GM19372 (cell line): ENCODE data around the gene WDFY3.
"Not testable (repeated sequence)": the region's sequence is repeated elsewhere in the genome, so short reads cannot be mapped to it uniquely, and the experiment has no call there.

Experiments used
- ATAC-seq: cut with Tn5 transposase; IDR thresholded peaks from one replicate; pipeline ENCODE4 v1.9.1; 2021; ENCODE audit warnings: mild to moderate bottlenecking, low read depth, moderate library complexity; ENCODE audit not compliant: unreplicated experiment

Gene WDFY3

DNA sequence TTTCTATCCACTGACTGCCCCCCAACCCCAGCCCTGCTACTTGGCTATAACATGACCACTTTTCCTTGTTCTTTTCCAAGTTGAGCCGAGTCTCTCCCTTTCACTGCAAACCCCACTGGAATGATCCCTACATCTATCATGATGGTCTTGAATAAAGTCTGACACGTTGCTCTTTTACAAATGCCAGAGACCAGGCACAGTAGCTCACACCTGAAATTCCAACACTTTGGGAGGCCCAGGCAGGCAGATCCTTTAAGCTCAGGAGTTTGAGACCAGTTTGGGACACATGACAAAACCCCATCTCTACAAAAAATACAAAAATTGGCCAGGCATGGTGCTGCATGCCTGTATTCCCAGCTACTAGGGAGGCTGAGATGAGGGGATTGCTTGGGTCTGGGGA lies 100.9 kb downstream of the WDFY3 start:
- no peak for ATAC-seq

DNA sequence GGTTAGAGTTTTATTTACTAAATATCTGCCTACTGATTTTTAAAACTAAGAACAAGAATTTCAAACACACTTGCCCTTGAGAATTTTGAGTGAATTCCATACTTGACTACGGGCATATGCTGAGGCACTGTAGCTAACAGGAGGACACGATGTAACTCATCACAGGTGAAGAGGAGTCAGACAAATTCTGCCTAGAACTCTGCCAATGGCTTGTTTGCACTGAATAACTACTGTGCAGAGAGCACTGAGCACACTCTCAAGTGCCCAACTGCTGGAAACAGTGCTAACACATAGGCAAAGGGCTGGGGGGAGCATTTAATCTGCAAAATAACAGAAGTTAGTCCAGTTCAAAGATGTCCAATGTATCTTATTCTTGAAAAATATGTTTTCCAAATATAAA lies 104.4 kb downstream of the WDFY3 start:
- no peak for ATAC-seq

DNA sequence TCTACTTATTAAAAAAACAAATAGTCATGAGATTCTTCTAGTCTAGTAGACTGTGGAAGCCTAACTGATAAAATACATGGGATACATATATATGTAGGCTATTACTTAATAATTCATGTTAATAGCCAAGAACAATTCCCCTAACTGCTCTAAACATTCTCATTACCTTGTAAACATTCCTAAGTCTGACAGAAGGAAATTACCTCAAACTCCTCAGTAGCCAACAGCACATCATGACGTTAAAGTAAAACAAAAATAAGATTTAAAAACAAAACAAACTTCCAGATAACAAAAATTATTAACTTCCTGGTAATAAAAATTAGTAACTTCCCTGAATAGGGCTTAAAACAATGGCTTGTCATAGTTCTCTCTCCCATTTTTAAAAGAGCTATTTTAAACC lies 109.2 kb downstream of the WDFY3 start:
- ATAC-seq: no peak

DNA sequence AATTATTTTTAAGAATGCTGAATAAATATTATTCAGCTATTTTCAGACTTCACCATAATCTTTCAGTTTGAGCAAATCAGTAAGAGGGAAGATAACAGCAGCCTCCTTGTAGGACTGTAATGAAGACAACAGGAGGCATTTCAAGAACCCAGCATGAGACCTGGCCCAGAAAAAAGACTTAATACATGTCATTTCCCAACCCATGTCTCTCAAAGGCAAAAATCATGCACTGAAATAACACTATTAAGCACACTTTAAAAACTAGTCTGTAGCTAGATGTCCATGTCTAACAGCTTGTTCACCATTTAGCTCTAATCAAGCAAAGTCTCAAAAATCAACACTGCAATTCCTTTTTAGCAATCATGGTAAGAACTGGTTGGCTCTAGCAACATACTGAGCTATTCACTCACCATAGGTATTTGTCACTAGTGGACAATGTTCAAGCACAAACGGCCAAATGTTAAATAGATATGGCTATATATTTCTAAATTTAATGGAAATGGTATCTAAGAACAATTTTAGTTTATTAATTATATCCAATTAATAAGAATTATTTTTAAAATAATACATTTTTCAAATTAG lies 109.9 kb downstream of the WDFY3 start:
- ATAC-seq: no peak

DNA sequence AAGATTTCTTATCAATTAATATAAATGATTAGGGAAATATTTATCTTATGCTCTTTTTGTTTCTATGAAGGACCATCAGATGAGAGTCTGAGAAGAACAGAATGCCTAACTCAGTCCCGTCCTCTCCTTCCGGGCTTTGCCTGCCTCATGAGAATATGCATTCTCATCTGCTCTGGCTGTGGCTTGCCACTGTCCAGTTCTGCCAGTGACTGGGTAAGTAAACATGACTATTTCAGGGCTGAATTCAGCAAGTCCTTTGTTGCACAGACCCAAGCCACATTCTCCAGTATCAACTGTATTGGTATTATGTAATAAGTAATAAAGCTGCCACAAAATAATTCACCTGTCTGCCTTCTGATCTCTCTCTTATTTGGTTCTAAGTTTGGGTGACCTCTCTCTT lies 110.7 kb downstream of the WDFY3 start:
- ATAC-seq: no peak

- no peak for ATAC-seq
These were observed 114.4 kb downstream of the WDFY3 start for GRCh38 chr4:84852081-84852480.

GRCh38 chr4:84849051-84849640 lies 117.3 kb downstream of the WDFY3 start:
- no peak for ATAC-seq

DNA sequence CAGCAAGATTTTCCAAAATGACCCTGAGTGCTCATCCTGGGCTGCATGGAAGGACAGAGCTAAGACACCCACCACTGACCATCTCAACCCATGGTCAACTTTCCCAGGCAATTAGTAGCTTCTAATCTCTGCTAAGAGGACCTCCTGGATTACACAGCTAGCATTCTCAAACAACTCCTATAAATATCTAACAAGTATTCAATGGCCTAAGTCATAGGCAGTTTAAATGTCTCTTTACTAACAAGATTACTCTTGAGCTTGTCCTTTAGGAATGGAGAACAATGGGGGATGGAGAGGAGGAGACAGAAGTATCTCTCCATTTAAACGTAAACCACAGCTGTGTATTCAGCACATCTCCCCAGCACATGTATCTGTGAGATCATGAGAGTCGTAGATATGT lies 118.1 kb downstream of the WDFY3 start:
- no peak for ATAC-seq

DNA sequence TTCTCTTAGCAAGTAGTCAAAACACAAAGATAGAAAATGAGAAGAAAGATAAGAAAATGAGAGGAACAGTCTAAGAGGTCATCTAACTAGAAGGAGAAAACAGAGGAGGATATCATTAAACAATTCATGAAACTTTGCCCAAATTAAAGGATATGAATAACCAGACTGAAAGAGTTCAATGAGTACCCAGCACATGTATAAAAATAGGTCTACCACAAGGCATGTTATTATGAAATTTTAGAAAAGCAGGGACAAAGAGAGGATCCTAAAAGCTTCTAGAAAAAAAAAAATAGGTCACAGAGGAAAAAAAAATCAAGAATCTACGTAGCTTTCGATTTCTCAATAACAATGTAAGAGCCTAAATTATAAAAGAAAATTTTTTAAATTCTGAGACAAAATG lies 118.5 kb downstream of the WDFY3 start:
- ATAC-seq: no peak

DNA sequence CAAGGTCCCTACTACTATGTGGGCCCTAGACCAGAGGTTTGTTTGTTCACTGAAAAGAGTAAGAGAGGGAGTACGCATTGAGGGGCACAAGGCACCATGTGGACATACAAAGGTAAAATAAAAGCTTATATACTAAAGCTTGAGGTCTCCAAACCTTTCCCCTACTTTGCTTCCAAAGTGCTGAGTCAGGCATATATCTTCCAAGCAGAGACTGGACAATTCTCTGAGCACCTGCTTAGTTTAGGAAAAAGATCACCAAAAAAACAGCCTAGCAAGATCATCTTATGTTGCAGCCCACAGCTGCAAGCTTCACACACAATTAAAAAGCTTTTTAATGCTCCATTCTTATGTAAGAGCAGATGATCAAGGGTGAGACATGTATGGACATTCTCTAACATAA lies 119.5 kb downstream of the WDFY3 start:
- ATAC-seq: no peak

DNA sequence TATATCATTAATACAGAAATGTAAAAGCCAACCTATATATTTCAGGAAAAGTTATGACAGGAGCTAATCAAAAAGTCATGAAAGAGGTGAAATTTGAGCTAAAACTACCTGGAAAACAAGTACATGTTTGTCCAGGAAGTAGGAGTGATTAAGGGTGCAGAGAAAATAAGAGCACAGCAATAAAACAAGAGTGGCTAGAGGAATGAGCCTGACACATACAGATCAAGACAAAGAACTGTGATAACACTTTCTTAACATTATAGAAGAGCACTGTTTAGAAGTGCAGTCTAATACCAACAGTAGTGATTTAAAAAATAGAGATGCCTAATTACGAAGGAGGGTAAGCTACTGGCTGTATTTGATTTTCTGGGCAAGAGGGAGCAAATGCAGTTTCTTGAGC lies 125.1 kb downstream of the WDFY3 start:
- no peak for ATAC-seq

- no peak for ATAC-seq
These were observed 128.7 kb downstream of the WDFY3 start for GRCh38 chr4:84837751-84838150.

DNA sequence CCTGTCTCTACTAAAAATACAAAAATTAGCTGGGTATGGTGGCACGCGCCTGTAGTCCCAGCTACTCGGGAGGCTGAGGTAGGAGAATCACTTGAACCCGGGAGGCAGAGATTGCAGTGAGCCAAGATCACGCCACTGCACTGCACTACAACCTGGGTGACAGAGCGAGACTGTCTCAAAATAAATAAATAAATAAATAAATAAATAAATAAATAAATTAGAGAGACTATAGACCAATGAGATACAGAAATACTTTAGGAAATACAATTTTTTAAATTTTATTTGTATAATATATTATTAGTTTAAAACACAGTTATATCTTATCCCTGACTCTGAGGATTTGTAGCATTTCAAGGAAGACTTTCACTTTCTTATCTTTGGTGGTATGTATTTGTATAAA lies 136.9 kb downstream of the WDFY3 start:
- ATAC-seq: not testable (repeated sequence)

- ATAC-seq: no peak
These were observed 139.8 kb downstream of the WDFY3 start for GRCh38 chr4:84826681-84827080.

DNA sequence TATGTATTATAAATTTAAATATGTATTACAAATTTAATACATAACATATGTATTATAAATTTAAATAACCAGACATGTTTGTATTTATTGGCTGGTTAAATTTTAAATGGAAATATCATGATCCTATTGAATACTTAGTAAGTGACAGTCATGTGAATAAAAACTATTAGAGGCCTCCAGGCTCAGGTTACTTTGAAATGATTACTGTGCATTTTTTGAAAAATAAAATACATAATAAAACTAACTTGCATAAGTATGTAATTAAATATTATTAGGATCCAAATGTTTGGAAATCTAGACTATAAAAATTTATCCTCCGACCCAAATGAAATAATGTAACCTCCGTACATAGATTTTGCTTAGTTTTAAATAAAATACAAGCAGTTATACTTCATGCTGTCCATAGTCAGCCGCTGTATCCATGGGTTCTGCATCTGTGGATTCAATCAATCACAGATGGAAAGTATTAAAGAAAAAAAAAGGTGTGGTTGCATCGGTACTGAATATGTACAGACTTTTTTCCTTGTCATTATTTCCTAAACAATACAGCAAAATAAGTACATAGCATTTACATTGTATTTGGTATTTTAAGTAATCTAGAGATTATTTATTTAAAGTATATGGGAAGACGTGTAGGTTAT lies 140.7 kb downstream of the WDFY3 start:
- ATAC-seq: no peak

GRCh38 chr4:84821064-84821463 lies 145.4 kb downstream of the WDFY3 start:
- ATAC-seq: no peak

- no peak for ATAC-seq
These were observed 152.3 kb downstream of the WDFY3 start for GRCh38 chr4:84814094-84814750.

DNA sequence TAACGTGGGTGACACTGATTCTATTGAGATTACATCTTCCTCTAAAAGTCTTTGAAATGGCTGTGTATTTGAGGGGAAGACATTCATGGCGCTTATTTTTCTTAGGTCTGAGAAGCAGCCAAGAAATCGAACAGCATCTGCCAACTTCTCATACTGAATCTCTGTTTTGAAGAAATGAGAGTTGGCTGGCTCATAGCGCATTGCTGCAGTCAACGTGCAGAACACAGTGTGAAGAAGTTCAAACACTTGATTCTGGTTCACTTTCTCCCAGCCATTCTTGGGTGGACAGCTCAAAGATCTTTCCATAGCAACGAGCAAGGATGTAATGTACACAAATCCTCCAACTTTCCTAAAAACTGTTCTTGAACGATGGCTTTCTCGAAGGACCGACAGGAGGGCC lies 156.5 kb downstream of the WDFY3 start:
- no peak for ATAC-seq

- no peak for ATAC-seq
These were observed 158.2 kb downstream of the WDFY3 start for GRCh38 chr4:84808332-84808731.

GRCh38 chr4:84806541-84806940 lies 159.9 kb downstream of the WDFY3 start:
- ATAC-seq: not testable (repeated sequence)

GRCh38 chr4:84804136-84804535 lies 162.4 kb downstream of the WDFY3 start:
- no peak for ATAC-seq

GRCh38 chr4:84803720-84804119 lies 162.8 kb downstream of the WDFY3 start:
- ATAC-seq: no peak
